H1 (cell line): Measurements from ENCODE around the gene SLC25A26.

Experiments used
- BCL11A ChIP-seq, 2 experiments: IDR thresholded peaks; one replicate each; pipeline ENCODE4 v1.6.1; 2011; ENCODE audit warnings: low read depth in 2 of 2, low read length in 2 of 2, mild to moderate bottlenecking in 2 of 2
- EZH2 ChIP-seq: fragments of 200-600 bp; sonication (generic); IDR thresholded peaks from 2 replicates; pipeline ENCODE4 v1.7.1; 2012; ENCODE audit warnings: low read depth, mild to moderate bottlenecking, moderate library complexity, low read length, inconsistent platforms; ENCODE audit not compliant: severe bottlenecking
- NRF1 ChIP-seq: IDR thresholded peaks from 2 replicates; pipeline ENCODE4 v1.6.1; 2011; ENCODE audit warnings: mild to moderate bottlenecking, low read depth, low read length, improper control_type of control experiment
- PHF8 ChIP-seq: fragments of 200-600 bp; sonication (generic); conservative IDR thresholded peaks from 2 replicates; pipeline ENCODE4 v1.7.1; 2012; ENCODE audit warnings: low read depth, mild to moderate bottlenecking, inconsistent platforms, low read length, moderate library complexity
- POLR2A ChIP-seq, 2 experiments: IDR thresholded peaks; 1 replicate in 1 of 2; 2 replicates in 1 of 2; pipeline ENCODE4 v1.6.1; 2011; ENCODE audit warnings: low read depth in 2 of 2, low read length in 2 of 2, mild to moderate bottlenecking in 2 of 2; ENCODE audit errors: control extremely low read depth in 1 of 2
- RAD21 ChIP-seq, 2 experiments: IDR thresholded peaks in 1 of 2; conservative IDR thresholded peaks in 1 of 2; 2 replicates each; pipeline ENCODE4 v1.6.1; 2011; ENCODE audit warnings: low read depth in 2 of 2, low read length in 2 of 2, improper control_type of control experiment in 1 of 2, inconsistent platforms in 1 of 2, mild to moderate bottlenecking in 1 of 2, moderate library complexity in 1 of 2
- RNF2 ChIP-seq: fragments of 200-900, 300-1000 bp; sonication (generic); IDR thresholded peaks from 2 replicates; pipeline ENCODE4 v1.7.1; 2016; ENCODE audit warnings: borderline replicate concordance, low read depth, mild to moderate bottlenecking, antibody characterized with exemption, low read length; ENCODE audit not compliant: poor library complexity, severe bottlenecking; ENCODE audit errors: missing control alignments
- SIN3A ChIP-seq, 2 experiments: IDR thresholded peaks in 1 of 2; conservative IDR thresholded peaks in 1 of 2; 2 replicates each; pipeline ENCODE4 v1.6.1; 2011 to 2012; ENCODE audit warnings: low read length in 2 of 2, improper control_type of control experiment in 1 of 2, low read depth in 1 of 2, mild to moderate bottlenecking in 1 of 2
- SP1 ChIP-seq: IDR thresholded peaks from 2 replicates; pipeline ENCODE4 v1.6.1; 2011; ENCODE audit warnings: low read depth, low read length
- TEAD4 ChIP-seq: IDR thresholded peaks from 2 replicates; pipeline ENCODE4 v1.6.1; 2012; ENCODE audit warnings: low read depth, low read length, inconsistent platforms, mixed read lengths
- ZNF274 ChIP-seq: IDR thresholded peaks from 2 replicates; pipeline ENCODE4 v1.7.0; 2012; ENCODE audit warnings: low read length, borderline replicate concordance; ENCODE audit errors: extremely low read depth
- TF ChIP-seq, protein P1 (sequence below), 3 experiments: IDR thresholded peaks; 1 replicate in 2 of 3; 2 replicates in 1 of 3; pipeline versions ENCODE4 v1.5.1 to v1.6.1; 2011; ENCODE audit warnings: low read length in 3 of 3, mild to moderate bottlenecking in 3 of 3, inconsistent platforms in 2 of 3, low read depth in 1 of 3, moderate library complexity in 1 of 3; ENCODE audit not compliant: insufficient read depth in 1 of 3; ENCODE audit errors: control extremely low read depth in 1 of 3

GRCh38 chr3:66404197-66404596 is 183.4 kb downstream of the SLC25A26 start:
- TF ChIP-seq, protein P1, sequence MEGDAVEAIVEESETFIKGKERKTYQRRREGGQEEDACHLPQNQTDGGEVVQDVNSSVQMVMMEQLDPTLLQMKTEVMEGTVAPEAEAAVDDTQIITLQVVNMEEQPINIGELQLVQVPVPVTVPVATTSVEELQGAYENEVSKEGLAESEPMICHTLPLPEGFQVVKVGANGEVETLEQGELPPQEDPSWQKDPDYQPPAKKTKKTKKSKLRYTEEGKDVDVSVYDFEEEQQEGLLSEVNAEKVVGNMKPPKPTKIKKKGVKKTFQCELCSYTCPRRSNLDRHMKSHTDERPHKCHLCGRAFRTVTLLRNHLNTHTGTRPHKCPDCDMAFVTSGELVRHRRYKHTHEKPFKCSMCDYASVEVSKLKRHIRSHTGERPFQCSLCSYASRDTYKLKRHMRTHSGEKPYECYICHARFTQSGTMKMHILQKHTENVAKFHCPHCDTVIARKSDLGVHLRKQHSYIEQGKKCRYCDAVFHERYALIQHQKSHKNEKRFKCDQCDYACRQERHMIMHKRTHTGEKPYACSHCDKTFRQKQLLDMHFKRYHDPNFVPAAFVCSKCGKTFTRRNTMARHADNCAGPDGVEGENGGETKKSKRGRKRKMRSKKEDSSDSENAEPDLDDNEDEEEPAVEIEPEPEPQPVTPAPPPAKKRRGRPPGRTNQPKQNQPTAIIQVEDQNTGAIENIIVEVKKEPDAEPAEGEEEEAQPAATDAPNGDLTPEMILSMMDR (IDR thresholded peaks at IDR 0.05; ENCODE audit: control extremely low read depth in 1 of 3, insufficient read depth in 1 of 3, low read depth in 1 of 3, low read length in 3 of 3), result no peak
- TF ChIP-seq ZNF274 (no peak), TEAD4 (no peak), POLR2A (IDR thresholded peaks at IDR 0.05; ENCODE audit: control extremely low read depth in 1 of 2, low read depth in 2 of 2, low read length in 2 of 2) (no peak), BCL11A (IDR thresholded peaks at IDR 0.05; ENCODE audit: low read depth in 2 of 2, low read length in 2 of 2) (no peak), PHF8 (no peak), RNF2 (no peak), EZH2 (no peak), NRF1 (no peak), SP1 (no peak), SIN3A (conservative IDR thresholded peaks at IDR 0.05 in 1 of 2, IDR thresholded peaks at IDR 0.05 in 1 of 2; ENCODE audit: low read depth in 1 of 2, low read length in 2 of 2) (no peak), RAD21 (IDR thresholded peaks at IDR 0.05 in 1 of 2, conservative IDR thresholded peaks at IDR 0.05 in 1 of 2; ENCODE audit: low read depth in 2 of 2, low read length in 2 of 2) (no peak)
